KOPT-K1 (cell line): ENCODE measurements around the gene RGS6.

Source experiments
- H3K27ac ChIP-seq: fragments of 200-600 bp; sonication (generic); 2 replicates; pipeline ENCODE4 v1.5.1; 2016; ENCODE audit warnings: antibody characterized with exemption, mild to moderate bottlenecking, low read depth, low read length; ENCODE audit not compliant: poor library complexity, severe bottlenecking
- H3K36me3 ChIP-seq: fragments of 200-600 bp; sonication (generic); 2 replicates; pipeline ENCODE4 v1.5.1; 2017; ENCODE audit warnings: antibody characterized with exemption, mild to moderate bottlenecking, low read length, moderate library complexity; ENCODE audit not compliant: insufficient read depth
- H3K9me3 ChIP-seq: fragments of 200-600 bp; sonication (generic); 2 replicates; pipeline ENCODE4 v1.5.1; 2017; ENCODE audit warnings: antibody characterized with exemption, low read length, mild to moderate bottlenecking; ENCODE audit not compliant: insufficient read depth, poor library complexity, severe bottlenecking

RGS6 gene

GRCh38 chr14:72336311-72336980, 404.2 kb downstream of the RGS6 start:
- peaks cover 29% of the 10 kb centered on the region for H3K9me3 ChIP-seq
- no peaks in the 10 kb centered on the region for H3K36me3 ChIP-seq
- no peak overlapping the region for H3K27ac ChIP-seq

GRCh38 chr14:72341237-72341636, 409.0 kb downstream of the RGS6 start:
- Histone ChIP-seq H3K27ac (no peak overlapping the region), H3K36me3 (no peaks in the 10 kb centered on the region), H3K9me3 (peaks cover 45% of the 10 kb centered on the region)

GRCh38 chr14:72341686-72342085, 409.5 kb downstream of the RGS6 start:
- no peak overlapping the region for H3K27ac ChIP-seq
- peaks cover 45% of the 10 kb centered on the region for H3K9me3 ChIP-seq
- H3K36me3 ChIP-seq = no peaks in the 10 kb centered on the region

GRCh38 chr14:72347118-72347517, 414.9 kb downstream of the RGS6 start:
- H3K9me3 ChIP-seq = peaks cover 11% of the 10 kb centered on the region
- H3K27ac ChIP-seq = no peak overlapping the region
- H3K36me3 ChIP-seq = no peaks in the 10 kb centered on the region

GRCh38 chr14:72350215-72350614, 418.0 kb downstream of the RGS6 start:
- Histone ChIP-seq H3K9me3 (no peaks in the 10 kb centered on the region), H3K27ac (no peak overlapping the region), H3K36me3 (no peaks in the 10 kb centered on the region)

GRCh38 chr14:72352012-72352411, 419.8 kb downstream of the RGS6 start:
- H3K36me3 ChIP-seq = no peaks in the 10 kb centered on the region
- H3K9me3 ChIP-seq = peaks cover 2% of the 10 kb centered on the region
- no peak overlapping the region for H3K27ac ChIP-seq

GRCh38 chr14:72366619-72367018, 434.4 kb downstream of the RGS6 start:
- Histone ChIP-seq H3K27ac (no peak overlapping the region), H3K36me3 (no peaks in the 10 kb centered on the region), H3K9me3 (no peaks in the 10 kb centered on the region)

GRCh38 chr14:72369106-72369505, 436.9 kb downstream of the RGS6 start:
- H3K27ac ChIP-seq = no peak overlapping the region
- no peaks in the 10 kb centered on the region for H3K9me3 ChIP-seq
- no peaks in the 10 kb centered on the region for H3K36me3 ChIP-seq

GRCh38 chr14:72377016-72377415, 444.8 kb downstream of the RGS6 start:
- H3K9me3 ChIP-seq = peaks cover 15% of the 10 kb centered on the region
- peak overlapping the region; percentile 8 for H3K27ac ChIP-seq

GRCh38 chr14:72380456-72380855, 448.2 kb downstream of the RGS6 start:
- Histone ChIP-seq H3K9me3 (peaks cover 11% of the 10 kb centered on the region), H3K36me3 (no peaks in the 10 kb centered on the region), H3K27ac (no peak overlapping the region)

More at GRCh38 chr14:72377016-72377415, 444.8 kb downstream of the RGS6 start:
- no peaks in the 10 kb centered on the region for H3K36me3 ChIP-seq

GRCh38 chr14:72383865-72384264, 451.6 kb downstream of the RGS6 start:
- Histone ChIP-seq H3K27ac (peak overlapping the region; percentile 49), H3K36me3 (no peaks in the 10 kb centered on the region), H3K9me3 (no peaks in the 10 kb centered on the region)

GRCh38 chr14:72387726-72388125, 455.5 kb downstream of the RGS6 start:
- Histone ChIP-seq H3K36me3 (no peaks in the 10 kb centered on the region), H3K9me3 (no peaks in the 10 kb centered on the region), H3K27ac (no peak overlapping the region)

- Histone ChIP-seq H3K36me3 (no peaks in the 10 kb centered on the region), H3K27ac (no peak overlapping the region), H3K9me3 (peaks cover 11% of the 10 kb centered on the region)
These were observed 457.0 kb downstream of the RGS6 start for GRCh38 chr14:72389200-72389599.

GRCh38 chr14:72401101-72401625, 468.9 kb downstream of the RGS6 start:
- H3K36me3 ChIP-seq = no peaks in the 10 kb centered on the region
- no peaks in the 10 kb centered on the region for H3K9me3 ChIP-seq
- peak overlapping the region; percentile 63 for H3K27ac ChIP-seq

- Histone ChIP-seq H3K36me3 (no peaks in the 10 kb centered on the region), H3K27ac (peak overlapping the region; percentile 63), H3K9me3 (no peaks in the 10 kb centered on the region)
These were observed 469.6 kb downstream of the RGS6 start for GRCh38 chr14:72401632-72402376.
